Astrocyte (in vitro differentiated cells and primary cell): ENCODE data around the gene LIPJ.

Experiments
- EZH2 ChIP-seq: IDR thresholded peaks from 2 replicates; pipeline ENCODE4 v1.6.1; 2012; ENCODE audit warnings: mild to moderate bottlenecking, low read length, inconsistent platforms; ENCODE audit not compliant: insufficient read depth
- TF ChIP-seq, protein P1 (sequence below): IDR thresholded peaks from 2 replicates; pipeline ENCODE4 v1.5.1; 2011; ENCODE audit warnings: low read depth, mild to moderate bottlenecking, inconsistent platforms, low read length, moderate library complexity; ENCODE audit not compliant: insufficient read depth

DNA sequence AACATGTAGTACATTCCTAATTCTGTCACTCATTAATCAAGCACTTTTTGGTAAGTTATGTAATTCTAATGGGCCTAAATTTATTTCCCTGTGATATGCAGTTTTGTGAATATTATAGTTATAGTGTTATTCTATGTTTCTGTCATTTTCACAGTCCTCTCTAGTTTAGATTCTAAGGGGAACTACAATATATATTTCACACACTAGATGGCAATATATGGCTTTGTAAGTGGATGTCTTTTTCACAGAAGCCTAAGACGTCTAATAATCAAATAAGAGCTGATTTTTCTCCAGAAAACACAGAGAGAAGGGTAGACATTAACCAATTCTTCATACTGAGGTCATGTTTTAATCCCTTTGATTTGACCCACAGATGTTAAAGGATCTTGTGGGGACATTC is 21.5 kb upstream of the LIPJ start:
- TF ChIP-seq, protein P1, sequence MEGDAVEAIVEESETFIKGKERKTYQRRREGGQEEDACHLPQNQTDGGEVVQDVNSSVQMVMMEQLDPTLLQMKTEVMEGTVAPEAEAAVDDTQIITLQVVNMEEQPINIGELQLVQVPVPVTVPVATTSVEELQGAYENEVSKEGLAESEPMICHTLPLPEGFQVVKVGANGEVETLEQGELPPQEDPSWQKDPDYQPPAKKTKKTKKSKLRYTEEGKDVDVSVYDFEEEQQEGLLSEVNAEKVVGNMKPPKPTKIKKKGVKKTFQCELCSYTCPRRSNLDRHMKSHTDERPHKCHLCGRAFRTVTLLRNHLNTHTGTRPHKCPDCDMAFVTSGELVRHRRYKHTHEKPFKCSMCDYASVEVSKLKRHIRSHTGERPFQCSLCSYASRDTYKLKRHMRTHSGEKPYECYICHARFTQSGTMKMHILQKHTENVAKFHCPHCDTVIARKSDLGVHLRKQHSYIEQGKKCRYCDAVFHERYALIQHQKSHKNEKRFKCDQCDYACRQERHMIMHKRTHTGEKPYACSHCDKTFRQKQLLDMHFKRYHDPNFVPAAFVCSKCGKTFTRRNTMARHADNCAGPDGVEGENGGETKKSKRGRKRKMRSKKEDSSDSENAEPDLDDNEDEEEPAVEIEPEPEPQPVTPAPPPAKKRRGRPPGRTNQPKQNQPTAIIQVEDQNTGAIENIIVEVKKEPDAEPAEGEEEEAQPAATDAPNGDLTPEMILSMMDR = peak; percentile 45
- TF ChIP-seq EZH2 = no peak
